GM18508 (cell line): ENCODE measurements around the gene SMOC2.
"Not testable (repeated sequence)": the region's sequence is repeated elsewhere in the genome, so short reads cannot be mapped to it uniquely, and the experiment has no call there.

Source experiments
- ATAC-seq: cut with Tn5 transposase; IDR thresholded peaks from one replicate; pipeline ENCODE4 v1.9.1; 2021; ENCODE audit warnings: moderate number of reproducible peaks; ENCODE audit not compliant: insufficient read depth, unreplicated experiment

The SMOC2 gene

GRCh38 chr6:168589275-168589674 lies 148.3 kb downstream of the SMOC2 start:
- ATAC-seq, result no peak

GRCh38 chr6:168590406-168590805 lies 149.4 kb downstream of the SMOC2 start:
- ATAC-seq, result no peak

GRCh38 chr6:168596344-168596743 lies 155.4 kb downstream of the SMOC2 start:
- ATAC-seq, result no peak

GRCh38 chr6:168597471-168597875 lies 156.5 kb downstream of the SMOC2 start:
- ATAC-seq, result no peak

GRCh38 chr6:168598251-168599117 lies 157.5 kb downstream of the SMOC2 start:
- ATAC-seq, result no peak

- no peak for ATAC-seq
Observed at GRCh38 chr6:168599118-168599494, 158.1 kb downstream of the SMOC2 start.

GRCh38 chr6:168599769-168600330 lies 158.9 kb downstream of the SMOC2 start:
- no peak for ATAC-seq

- ATAC-seq, result no peak
Observed at GRCh38 chr6:168600381-168600780, 159.4 kb downstream of the SMOC2 start.

- ATAC-seq, result no peak
Observed at GRCh38 chr6:168601111-168601510, 160.1 kb downstream of the SMOC2 start.

GRCh38 chr6:168601546-168601945 lies 160.6 kb downstream of the SMOC2 start:
- ATAC-seq, result no peak

GRCh38 chr6:168602576-168602975 lies 161.6 kb downstream of the SMOC2 start:
- ATAC-seq, result no peak

GRCh38 chr6:168603234-168603633 lies 162.2 kb downstream of the SMOC2 start:
- no peak for ATAC-seq

- no peak for ATAC-seq
Observed at GRCh38 chr6:168605964-168606363, 165.0 kb downstream of the SMOC2 start.

- no peak for ATAC-seq
Observed at GRCh38 chr6:168606722-168607121, 165.7 kb downstream of the SMOC2 start.

- no peak for ATAC-seq
Observed at GRCh38 chr6:168607272-168608112, 166.5 kb downstream of the SMOC2 start.

GRCh38 chr6:168608113-168608400 lies 167.1 kb downstream of the SMOC2 start:
- no peak for ATAC-seq

GRCh38 chr6:168609026-168609685 lies 168.2 kb downstream of the SMOC2 start:
- ATAC-seq, result no peak

GRCh38 chr6:168609914-168610490 lies 169.0 kb downstream of the SMOC2 start:
- ATAC-seq, result no peak

GRCh38 chr6:168610966-168611365 lies 170.0 kb downstream of the SMOC2 start:
- ATAC-seq, result not testable (repeated sequence)

GRCh38 chr6:168611691-168612090 lies 170.7 kb downstream of the SMOC2 start:
- ATAC-seq, result no peak
